H1 (cell line): ENCODE data around the gene REPS1.

Source experiments
- CBX5 ChIP-seq: fragments of 300-800, 300-1000 bp; sonication (generic); IDR thresholded peaks from 2 replicates; pipeline ENCODE4 v1.7.1; 2016; ENCODE audit warnings: antibody characterized with exemption, low read length, low read depth
- EZH2 ChIP-seq: fragments of 200-600 bp; sonication (generic); IDR thresholded peaks from 2 replicates; pipeline ENCODE4 v1.7.1; 2012; ENCODE audit warnings: low read depth, mild to moderate bottlenecking, moderate library complexity, low read length, inconsistent platforms; ENCODE audit not compliant: severe bottlenecking
- POLR2AphosphoS5 ChIP-seq: IDR thresholded peaks from 2 replicates; pipeline ENCODE4 v1.6.1; 2011; ENCODE audit warnings: low read depth, low read length

DNA sequence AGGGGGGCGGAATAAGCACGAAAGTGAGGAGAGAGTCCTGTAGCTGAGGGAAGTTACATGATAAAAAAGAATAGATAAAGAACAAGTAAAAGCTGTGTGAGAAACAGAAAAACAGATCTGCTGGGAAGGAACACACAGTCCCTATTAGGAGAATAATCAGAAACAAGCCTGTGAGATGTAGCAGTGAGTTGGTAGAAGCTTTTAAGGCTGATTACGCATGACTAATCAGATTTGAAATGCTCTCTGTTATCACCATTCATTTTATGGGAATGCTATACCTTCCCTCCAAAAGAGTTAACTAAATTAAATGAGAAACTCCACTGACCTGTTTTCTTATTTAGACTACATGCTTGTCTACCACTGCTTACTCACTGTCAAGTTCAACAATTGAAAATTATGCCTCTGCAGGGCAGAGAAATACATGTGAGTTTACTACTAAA lies 15.8 kb downstream of the REPS1 start:
- TF ChIP-seq POLR2AphosphoS5 = no peak
- no peak for TF ChIP-seq CBX5
- no peak for TF ChIP-seq EZH2
